Measurements from ENCODE around the gene SLC49A3.

DNA sequence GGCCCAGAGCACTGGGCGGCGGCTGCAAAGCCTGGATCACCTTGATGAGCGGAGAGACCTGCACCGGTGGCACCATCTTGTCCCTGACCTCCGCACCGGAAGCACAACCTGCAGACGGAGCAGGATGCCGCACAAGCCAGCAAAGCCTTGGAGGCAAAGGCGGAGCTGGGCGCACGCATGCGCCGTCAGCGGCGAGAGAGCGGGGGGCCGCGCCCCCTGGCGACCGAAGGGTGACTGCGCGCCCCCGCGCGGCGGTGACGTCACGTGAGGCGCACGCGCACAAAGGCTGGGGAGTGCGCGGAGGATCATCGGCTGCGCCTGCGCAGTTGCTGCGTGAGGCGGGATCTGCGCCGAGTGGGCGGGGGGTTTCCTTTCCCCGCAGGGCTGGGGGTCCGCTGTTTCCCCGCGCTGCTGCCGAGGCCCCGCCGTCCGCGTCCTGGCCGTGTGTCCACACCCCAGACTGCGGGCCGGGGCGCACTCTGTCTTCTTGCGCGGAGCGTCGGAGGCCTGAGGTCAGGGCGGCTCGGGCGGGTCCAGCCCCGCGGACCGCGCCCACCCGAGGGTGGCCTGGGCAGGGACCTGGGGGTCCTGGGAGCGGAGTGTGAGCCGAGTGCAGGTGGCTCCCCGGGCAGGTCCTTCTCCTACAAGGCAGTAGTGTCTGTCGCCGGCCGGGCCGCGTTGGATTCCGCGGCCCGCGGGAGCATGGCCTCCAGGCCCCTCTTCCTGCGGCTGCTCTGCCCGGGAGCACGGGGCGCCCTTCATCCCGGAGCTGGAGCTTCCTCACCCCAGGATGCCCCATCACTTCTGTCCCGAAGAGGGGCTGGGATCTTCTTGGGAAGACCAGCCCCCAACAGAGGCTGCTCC lies 14.5 kb downstream of the SLC49A3 start, which contains the start of the genes ATP5ME and MYL5:
- TF ChIP-seq, protein P1, sequence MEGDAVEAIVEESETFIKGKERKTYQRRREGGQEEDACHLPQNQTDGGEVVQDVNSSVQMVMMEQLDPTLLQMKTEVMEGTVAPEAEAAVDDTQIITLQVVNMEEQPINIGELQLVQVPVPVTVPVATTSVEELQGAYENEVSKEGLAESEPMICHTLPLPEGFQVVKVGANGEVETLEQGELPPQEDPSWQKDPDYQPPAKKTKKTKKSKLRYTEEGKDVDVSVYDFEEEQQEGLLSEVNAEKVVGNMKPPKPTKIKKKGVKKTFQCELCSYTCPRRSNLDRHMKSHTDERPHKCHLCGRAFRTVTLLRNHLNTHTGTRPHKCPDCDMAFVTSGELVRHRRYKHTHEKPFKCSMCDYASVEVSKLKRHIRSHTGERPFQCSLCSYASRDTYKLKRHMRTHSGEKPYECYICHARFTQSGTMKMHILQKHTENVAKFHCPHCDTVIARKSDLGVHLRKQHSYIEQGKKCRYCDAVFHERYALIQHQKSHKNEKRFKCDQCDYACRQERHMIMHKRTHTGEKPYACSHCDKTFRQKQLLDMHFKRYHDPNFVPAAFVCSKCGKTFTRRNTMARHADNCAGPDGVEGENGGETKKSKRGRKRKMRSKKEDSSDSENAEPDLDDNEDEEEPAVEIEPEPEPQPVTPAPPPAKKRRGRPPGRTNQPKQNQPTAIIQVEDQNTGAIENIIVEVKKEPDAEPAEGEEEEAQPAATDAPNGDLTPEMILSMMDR (conservative IDR thresholded peaks at IDR 0.05; ENCODE audit: low read length), result peak; percentile 85
- TF ChIP-seq EZH2phosphoT487 (IDR thresholded peaks at IDR 0.05; ENCODE audit: borderline replicate concordance, low read depth, low read length), result no peak
